ENCODE data around the gene KIF26B.

Gene KIF26B

GRCh38 chr1:245512181-245512888, 357.6 kb downstream of the KIF26B start:
- no peak for DNase-seq (ENCODE audit: low spot score)

DNA sequence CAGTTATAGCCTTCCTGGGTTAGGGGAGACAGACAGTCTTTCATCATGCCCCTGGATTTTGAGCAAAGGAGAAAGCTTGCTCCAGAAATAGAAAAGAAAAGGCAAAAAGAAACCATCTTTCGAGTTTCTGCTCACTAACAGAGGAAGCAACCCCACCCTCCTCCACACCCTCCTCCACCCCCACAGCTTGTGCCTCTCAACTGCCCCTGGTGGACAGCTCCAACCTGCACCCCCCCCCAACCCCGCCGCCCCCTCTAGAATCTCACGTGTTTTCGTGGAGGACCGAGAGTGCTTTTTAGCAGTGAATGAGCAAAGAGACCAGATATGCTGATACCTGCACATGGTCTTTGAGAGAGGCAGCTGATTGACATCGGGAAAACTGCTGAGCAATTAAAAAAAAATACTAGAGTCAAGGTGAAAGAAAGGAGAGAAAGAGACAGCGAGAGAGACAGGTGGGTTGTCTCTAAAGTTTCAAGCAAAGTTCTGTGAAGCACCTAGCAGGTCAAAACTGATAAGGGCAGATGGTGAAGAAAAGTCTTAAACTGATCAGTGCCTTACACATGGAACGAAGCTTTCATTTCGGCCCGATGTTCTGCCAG, 358.3 kb downstream of the KIF26B start:
- peak; percentile 62 for DNase-seq (ENCODE audit: low spot score)

DNA sequence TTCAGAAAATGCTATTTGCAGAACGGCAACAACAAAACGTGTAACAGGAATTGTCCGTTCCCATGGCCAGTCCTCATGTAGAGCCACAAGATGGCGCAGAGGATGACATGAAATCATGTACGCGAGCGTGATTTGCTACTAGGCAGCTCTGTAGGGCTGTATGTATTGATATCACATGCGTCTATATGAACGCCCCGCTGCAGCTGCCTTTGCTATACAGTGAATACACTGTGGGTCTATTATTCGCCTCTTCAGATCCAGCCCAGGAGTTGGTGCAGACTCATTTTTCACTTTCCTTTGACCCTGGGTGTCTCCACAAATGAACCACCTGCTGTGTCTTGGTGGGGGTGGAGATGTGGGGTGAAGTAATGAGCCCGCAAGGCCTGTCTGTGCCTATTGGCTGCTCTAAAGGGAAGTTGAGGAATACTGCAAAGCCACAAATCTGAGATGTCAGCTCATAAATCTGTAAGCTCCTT, 361.5 kb downstream of the KIF26B start:
- DNase-seq (ENCODE audit: low spot score) = no peak

DNA sequence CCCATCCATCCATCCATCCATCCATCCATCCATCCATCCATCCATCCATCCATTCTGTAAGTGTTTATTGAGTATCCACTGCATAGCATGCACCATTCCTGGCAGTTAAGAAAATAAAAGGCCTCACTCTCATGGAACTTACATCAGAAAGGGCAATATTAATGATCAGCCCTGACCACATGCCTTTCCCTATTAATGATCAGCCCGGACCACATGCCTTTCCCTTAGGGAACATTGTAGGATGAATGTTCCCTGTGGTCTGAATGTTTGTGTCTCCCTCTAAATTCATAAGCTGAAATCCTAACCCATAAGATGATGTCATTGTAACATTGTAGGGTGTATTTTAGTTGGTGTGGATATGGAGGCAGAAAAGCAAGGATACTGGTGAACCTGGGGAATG, 365.8 kb downstream of the KIF26B start:
- DNase-seq (ENCODE audit: low spot score) = no peak

GRCh38 chr1:245526141-245526540, 371.4 kb downstream of the KIF26B start:
- no peak for DNase-seq (ENCODE audit: low spot score)

- no peak for DNase-seq (ENCODE audit: low spot score)
Observed at GRCh38 chr1:245528258-245528635, 373.5 kb downstream of the KIF26B start.

DNA sequence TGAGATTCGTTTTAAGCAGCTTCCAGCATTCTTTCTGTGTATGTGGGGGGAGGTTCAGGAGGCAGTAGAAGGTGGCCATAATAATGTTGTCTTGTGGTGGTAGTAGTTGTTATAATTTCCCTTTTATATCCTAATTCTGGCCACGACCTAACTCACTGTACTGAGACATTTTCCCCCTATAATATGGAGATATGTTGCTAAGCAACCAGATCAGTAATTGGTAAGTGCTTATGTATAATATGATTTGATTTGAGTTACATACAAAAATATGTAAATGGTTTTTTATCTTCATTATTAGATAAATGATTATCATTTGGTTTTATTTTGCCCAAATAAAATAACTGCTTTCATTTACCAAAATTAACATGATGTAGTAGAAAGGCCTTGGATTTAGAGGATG, 376.2 kb downstream of the KIF26B start:
- DNase-seq (ENCODE audit: low spot score) = no peak

- no peak for DNase-seq (ENCODE audit: low spot score)
Observed at GRCh38 chr1:245537992-245538391, 383.2 kb downstream of the KIF26B start.

- DNase-seq (ENCODE audit: low spot score) = no peak
Observed at GRCh38 chr1:245538671-245539070, 383.9 kb downstream of the KIF26B start.

- no peak for DNase-seq (ENCODE audit: low spot score)
Observed at GRCh38 chr1:245541369-245541768, 386.6 kb downstream of the KIF26B start.

DNA sequence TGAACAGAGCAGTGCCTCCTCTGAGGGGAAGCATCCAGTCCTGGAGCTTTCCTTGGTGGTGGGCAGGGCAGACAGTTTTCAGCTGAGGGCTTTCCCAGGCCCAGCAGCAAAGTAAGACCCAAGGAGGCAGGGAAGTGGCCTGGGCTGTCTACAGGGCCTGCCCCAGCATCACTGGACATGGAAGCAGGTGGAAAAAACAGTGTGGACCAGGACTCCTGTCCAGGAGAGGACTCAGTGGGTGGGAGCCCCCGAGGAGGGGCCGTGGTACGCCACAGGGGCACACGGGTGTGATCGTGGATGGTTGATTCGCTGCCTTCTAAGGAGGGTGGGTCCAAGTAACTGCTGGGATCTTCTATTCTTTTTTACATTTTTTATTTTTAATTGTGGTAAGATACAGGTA, 387.6 kb downstream of the KIF26B start:
- DNase-seq (ENCODE audit: low spot score) = no peak

GRCh38 chr1:245544236-245544635, 389.5 kb downstream of the KIF26B start:
- no peak for DNase-seq (ENCODE audit: low spot score)

DNA sequence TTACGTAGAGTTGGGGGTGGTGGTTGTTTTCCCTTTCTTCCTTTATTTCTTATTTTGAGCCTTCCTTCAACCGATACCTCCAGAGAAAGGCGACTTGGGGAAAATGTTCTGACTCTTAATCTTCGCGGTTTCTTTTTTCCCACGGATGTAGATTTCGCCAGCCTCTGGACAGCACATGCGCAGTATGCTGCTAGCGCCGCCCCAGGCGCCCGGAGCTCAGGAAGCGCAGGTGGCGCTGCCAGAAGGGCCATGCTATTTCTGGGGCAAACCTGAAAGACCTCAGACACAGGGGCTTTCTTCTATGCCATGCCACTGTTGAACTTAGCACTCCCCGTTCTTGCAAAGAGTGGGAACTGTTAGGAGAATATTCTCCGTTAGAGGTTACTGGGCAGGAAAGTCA, 392.1 kb downstream of the KIF26B start:
- no peak for DNase-seq (ENCODE audit: low spot score)

- no peak for DNase-seq (ENCODE audit: low spot score)
Observed at GRCh38 chr1:245549996-245550719, 395.4 kb downstream of the KIF26B start.

- DNase-seq (ENCODE audit: low spot score) = no peak
Observed at GRCh38 chr1:245550720-245551043, 395.9 kb downstream of the KIF26B start.

GRCh38 chr1:245551536-245551935, 396.8 kb downstream of the KIF26B start:
- DNase-seq (ENCODE audit: low spot score) = no peak

GRCh38 chr1:245552331-245552730, 397.5 kb downstream of the KIF26B start:
- DNase-seq (ENCODE audit: low spot score) = no peak

GRCh38 chr1:245556057-245556456, 401.3 kb downstream of the KIF26B start:
- no peak for DNase-seq (ENCODE audit: low spot score)

GRCh38 chr1:245558069-245558468, 403.3 kb downstream of the KIF26B start:
- DNase-seq (ENCODE audit: low spot score) = no peak

DNA sequence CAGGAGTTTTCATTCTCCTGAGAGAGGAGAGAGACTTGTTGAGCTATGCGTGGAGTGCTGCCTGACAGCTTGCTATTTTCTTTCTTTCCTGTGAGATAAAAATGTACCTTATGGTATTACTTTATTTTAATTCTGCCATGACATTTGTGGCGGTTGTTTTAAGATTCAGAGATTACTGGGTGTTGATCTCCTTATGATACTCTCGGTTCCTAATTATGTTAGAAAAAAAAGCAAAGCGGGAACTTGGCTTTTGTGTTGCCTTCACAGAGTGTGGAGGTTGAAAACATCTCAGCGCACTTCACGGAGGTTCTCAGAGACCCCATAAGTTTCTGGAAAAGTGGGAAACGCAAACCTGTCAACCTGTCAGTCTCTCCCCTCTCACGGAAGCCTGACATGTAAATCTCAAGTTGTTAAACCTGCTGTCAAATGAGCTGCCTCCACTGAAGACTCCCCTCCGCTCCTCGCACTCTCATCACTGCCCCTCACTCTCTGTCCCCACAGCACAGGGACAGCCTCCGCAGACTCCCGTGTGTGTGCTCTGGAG, 405.6 kb downstream of the KIF26B start:
- DNase-seq (ENCODE audit: low spot score) = no peak

DNA sequence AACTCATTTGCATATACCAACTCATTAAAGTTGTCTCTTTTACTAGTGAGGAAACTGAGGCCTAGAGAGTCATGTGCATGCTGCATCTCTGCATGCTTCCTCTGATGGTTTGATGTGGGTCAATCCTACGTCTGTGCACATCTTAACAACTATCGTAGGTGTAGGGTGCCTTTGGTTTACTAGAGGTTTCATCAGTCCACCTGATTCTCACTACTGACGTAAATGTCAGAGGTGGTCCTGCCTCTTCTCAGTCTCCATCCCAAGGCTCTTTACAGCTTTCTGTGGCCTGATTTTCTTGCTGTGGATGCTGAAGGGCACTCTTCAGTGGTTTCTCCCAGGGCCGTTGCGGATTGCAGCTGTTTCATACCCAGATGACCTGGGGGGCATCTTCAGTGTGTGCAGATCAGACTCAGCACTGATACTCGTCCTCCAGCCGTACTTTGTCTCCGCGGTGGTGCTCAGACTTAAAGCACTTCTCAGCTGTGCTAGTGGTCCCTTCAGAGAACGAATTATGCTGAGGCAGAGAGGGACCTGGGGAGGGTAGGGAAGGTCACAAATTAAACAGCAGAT, 407.0 kb downstream of the KIF26B start:
- no peak for DNase-seq (ENCODE audit: low spot score)

- DNase-seq (ENCODE audit: low spot score) = no peak
Observed at GRCh38 chr1:245566134-245566533, 411.3 kb downstream of the KIF26B start.

DNA sequence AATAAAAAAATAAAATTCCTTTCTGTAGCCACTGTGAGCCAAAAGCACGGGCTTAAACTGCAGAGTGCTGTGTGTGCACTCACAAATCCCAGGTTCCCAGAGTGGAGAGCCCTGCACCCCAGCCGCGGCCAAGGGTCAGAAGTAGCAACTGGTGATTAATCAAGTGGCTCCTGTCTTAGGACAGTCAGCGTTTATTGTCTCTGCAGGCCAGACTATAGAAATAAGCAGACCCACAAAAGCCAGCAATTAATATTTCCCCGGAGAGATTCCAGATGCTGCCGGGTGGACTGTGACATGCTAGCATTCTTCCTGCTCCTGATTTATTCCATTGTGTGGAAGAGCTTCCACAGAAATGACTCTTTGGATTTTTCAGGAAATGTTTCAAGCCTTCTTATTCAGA, 412.2 kb downstream of the KIF26B start:
- DNase-seq (ENCODE audit: low spot score) = no peak

Measured in iPS-NIHi11 (cell line).